ENCODE measurements around the gene NADSYN1. TPM values are rescaled to one million over a fixed set of nuclear protein-coding genes. Genes with fewer than 3 reads are reported as not detected.
"Not testable (repeated sequence)": the region's sequence is repeated elsewhere in the genome, so short reads cannot be mapped to it uniquely, and the experiment has no call there.

The NADSYN1 gene
- total RNA-seq, 4 donors from 2014 or later, result 54.2 to 85.9 (median 70.0) TPM

DNA sequence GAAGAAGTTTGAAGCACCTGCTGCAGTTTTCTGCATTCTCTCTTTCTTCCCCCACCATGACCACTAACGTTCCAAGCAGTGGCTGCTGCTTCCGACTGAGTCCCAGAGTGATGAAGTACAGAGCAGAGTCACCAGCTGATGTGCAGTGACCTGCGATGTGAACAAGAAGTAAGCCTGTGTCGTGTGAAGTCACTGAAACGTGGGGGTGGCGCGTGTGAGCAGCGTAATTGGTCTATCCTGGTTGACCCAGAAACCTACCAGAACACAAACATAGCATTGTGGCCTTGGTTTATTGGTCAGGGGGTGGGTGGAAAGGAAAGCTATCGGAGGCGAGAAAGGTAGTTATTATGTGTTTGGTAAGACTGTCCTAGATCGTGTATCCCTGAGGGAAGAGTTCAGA is 77.6 kb downstream of the NADSYN1 start:
- Histone ChIP-seq H3K4me1 (no peaks in the 10 kb centered on the region), H3K27ac (no peak overlapping the region), H3K27me3 (no peaks in the 10 kb centered on the region), H3K9me3 (peaks cover 0 to 4% (median 0%) of the 10 kb centered on the region in 4 donors), H3K4me3 (no peak overlapping the region), H3K36me3 (no peaks in the 10 kb centered on the region)
- DNase-seq (ENCODE audit: low spot score in 2 of 2), result no peak
- TF ChIP-seq EP300 (IDR thresholded peaks at IDR 0.05) (no peak), POLR2A (IDR thresholded peaks at IDR 0.05) (no peak), CTCF (IDR thresholded peaks at IDR 0.05) (no peak)
- WGBS, 2 donors, result 70 to 72% methylated on average over 11 of the region's 11 CpGs

- Histone ChIP-seq H3K4me3 (no peak overlapping the region), H3K36me3 (no peaks in the 10 kb centered on the region), H3K27ac (no peak overlapping the region), H3K27me3 (no peaks in the 10 kb centered on the region), H3K4me1 (no peaks in the 10 kb centered on the region), H3K9me3 (no peaks in the 10 kb centered on the region)
- no peak for DNase-seq (ENCODE audit: low spot score in 2 of 2)
- 80 to 81% methylated on average over 10 of the region's 10 CpGs for WGBS, 2 donors
- no peak for TF ChIP-seq EP300 (IDR thresholded peaks at IDR 0.05)
- TF ChIP-seq CTCF (IDR thresholded peaks at IDR 0.05), result no peak
- no peak for TF ChIP-seq POLR2A (IDR thresholded peaks at IDR 0.05)
These were observed 79.1 kb downstream of the NADSYN1 start for GRCh38 chr11:71532036-71532610.

DNA sequence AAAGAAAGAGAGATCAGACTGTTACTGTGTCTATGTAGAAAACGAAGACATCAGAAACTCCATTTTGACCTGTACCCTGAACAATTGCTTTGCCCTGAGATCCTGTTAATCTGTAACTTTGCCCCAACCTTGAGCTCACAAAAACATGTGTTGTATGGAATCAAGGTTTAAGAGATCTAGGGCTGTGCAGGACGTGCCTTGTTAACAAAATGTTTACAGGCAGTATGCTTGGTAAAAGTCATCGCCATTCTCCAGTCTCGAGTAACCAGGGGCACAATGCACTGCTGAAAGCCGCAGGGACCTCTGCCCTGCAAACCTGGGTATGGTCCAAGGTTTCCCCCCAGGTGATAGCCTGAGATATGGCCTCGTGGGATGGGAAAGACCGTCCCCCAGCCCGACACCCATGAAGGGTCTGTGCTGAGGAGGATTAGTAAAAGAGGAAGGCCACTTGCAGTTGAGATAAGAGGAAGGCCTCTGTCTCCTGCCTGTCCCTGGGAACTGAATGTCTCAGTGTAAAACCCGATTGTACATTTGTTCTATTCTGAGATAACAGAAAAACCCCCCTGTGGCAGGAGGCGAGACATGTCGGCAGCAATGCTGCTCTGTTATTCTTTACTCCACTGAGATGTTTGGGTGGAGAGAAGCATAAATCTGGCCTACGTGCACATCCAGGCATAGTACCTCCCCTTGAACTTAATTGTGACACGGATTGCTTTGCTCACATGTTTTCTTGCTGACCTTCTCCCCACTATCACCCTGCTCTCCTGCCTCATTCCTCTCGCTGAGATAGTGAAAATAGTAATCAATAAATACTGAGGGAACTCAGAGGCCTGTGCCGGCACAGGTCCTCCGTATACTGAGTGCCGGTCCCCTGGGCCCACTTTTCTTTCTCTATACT is 82.0 kb downstream of the NADSYN1 start:
- not testable (repeated sequence) for H3K27me3 ChIP-seq; H3K27ac ChIP-seq; H3K4me3 ChIP-seq; H3K4me1 ChIP-seq; DNase-seq (ENCODE audit: low spot score in 2 of 2); H3K36me3 ChIP-seq; H3K9me3 ChIP-seq
- WGBS, 2 donors, result 59 to 61% methylated on average over 17 of the region's 17 CpGs

- H3K4me1 ChIP-seq, result no peaks in the 10 kb centered on the region
- H3K9me3 ChIP-seq, result no peaks in the 10 kb centered on the region
- TF ChIP-seq EP300 (IDR thresholded peaks at IDR 0.05) (no peak), CTCF (IDR thresholded peaks at IDR 0.05) (no peak), POLR2A (IDR thresholded peaks at IDR 0.05) (no peak)
- no peak overlapping the region for H3K4me3 ChIP-seq
- no peaks in the 10 kb centered on the region for H3K27me3 ChIP-seq
- H3K27ac ChIP-seq, result no peak overlapping the region
- no peaks in the 10 kb centered on the region for H3K36me3 ChIP-seq
- 81 to 87% methylated on average over 9 of the region's 9 CpGs for WGBS, 2 donors
- DNase-seq (ENCODE audit: low spot score in 2 of 2), result no peak
These were observed 82.8 kb downstream of the NADSYN1 start for GRCh38 chr11:71535825-71536224.

- Histone ChIP-seq H3K4me1 (no peaks in the 10 kb centered on the region), H3K36me3 (no peaks in the 10 kb centered on the region), H3K9me3 (no peaks in the 10 kb centered on the region), H3K4me3 (no peak overlapping the region), H3K27me3 (no peaks in the 10 kb centered on the region), H3K27ac (no peak overlapping the region)
- WGBS, 2 donors, result 87 to 89% methylated on average over 9 of the region's 9 CpGs
- TF ChIP-seq CTCF (IDR thresholded peaks at IDR 0.05), result no peak
- TF ChIP-seq EP300 (IDR thresholded peaks at IDR 0.05), result no peak
- no peak for TF ChIP-seq POLR2A (IDR thresholded peaks at IDR 0.05)
- no peak for DNase-seq (ENCODE audit: low spot score in 2 of 2)
These were observed 84.5 kb downstream of the NADSYN1 start for GRCh38 chr11:71537537-71537936.

- not testable (repeated sequence) for H3K9me3 ChIP-seq; H3K27me3 ChIP-seq; H3K4me3 ChIP-seq; H3K36me3 ChIP-seq; H3K4me1 ChIP-seq; DNase-seq (ENCODE audit: low spot score in 2 of 2); H3K27ac ChIP-seq
- no CpG with 5 or more reads among the region's 4 CpGs for WGBS, 2 donors
These were observed 85.1 kb downstream of the NADSYN1 start, which contains the start of gene KRTAP5-8 for GRCh38 chr11:71537977-71538665. Gene KRTAP5-8, plus strand, starts transcription at chr11:71538025. Its CDS starts 31 bp downstream, at chr11:71538056.

Measured in tibial nerve (tissue), 4 donors.